ENCODE measurements around the gene AOPEP.
"Not testable (repeated sequence)": the region's sequence is repeated elsewhere in the genome, so short reads cannot be mapped to it uniquely, and the experiment has no call there.

Gene AOPEP

GRCh38 chr9:94817291-94818177, 91.0 kb downstream of the AOPEP start:
- DNase-seq (ENCODE audit: low spot score): no peak

GRCh38 chr9:94818178-94818541, 91.7 kb downstream of the AOPEP start:
- DNase-seq (ENCODE audit: low spot score): no peak

- no peak for DNase-seq (ENCODE audit: low spot score)
Observed at GRCh38 chr9:94819161-94819687, 92.7 kb downstream of the AOPEP start.

DNA sequence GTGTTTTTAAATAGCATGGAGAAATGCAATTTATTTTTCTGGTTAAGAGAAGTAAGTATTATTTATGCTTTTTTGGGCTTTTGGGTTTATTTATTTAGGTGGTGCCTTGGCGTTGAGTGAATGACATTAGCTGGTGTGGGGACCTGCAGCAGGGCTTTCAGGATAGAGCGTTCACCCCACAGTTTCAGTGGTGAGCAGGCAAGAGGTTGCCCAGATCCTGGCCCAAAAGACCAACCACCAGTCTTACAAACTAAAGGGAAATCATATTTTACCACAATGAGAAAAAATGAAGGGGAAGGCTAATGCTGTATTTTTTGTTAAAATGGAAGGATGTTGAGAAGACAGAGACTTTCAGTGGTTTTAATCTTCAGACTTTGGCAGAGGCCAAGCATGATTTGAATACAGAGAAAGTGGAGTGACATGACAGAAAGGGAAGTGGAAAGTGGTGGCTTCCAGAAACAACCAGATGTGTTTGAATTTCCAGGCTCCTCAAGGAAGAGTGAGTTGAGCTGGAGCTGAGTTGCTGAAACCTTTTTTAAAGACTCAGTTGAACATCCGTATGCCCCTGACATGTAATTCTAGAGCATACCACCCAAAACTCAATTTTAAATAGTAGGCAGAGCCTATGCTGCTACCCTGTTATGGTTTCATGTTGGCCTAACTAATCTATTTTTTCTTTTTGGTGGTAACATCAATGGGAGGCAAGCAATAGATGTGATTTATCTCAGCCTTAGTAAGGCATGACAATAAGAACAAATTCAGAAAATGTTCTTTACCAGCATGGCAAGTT, 94.8 kb downstream of the AOPEP start:
- DNase-seq (ENCODE audit: low spot score): no peak

GRCh38 chr9:94822273-94822672, 95.8 kb downstream of the AOPEP start:
- DNase-seq (ENCODE audit: low spot score): no peak

GRCh38 chr9:94823710-94824109, 97.2 kb downstream of the AOPEP start:
- DNase-seq (ENCODE audit: low spot score): no peak

- DNase-seq (ENCODE audit: low spot score): no peak
Observed at GRCh38 chr9:94824411-94824810, 97.9 kb downstream of the AOPEP start.

DNA sequence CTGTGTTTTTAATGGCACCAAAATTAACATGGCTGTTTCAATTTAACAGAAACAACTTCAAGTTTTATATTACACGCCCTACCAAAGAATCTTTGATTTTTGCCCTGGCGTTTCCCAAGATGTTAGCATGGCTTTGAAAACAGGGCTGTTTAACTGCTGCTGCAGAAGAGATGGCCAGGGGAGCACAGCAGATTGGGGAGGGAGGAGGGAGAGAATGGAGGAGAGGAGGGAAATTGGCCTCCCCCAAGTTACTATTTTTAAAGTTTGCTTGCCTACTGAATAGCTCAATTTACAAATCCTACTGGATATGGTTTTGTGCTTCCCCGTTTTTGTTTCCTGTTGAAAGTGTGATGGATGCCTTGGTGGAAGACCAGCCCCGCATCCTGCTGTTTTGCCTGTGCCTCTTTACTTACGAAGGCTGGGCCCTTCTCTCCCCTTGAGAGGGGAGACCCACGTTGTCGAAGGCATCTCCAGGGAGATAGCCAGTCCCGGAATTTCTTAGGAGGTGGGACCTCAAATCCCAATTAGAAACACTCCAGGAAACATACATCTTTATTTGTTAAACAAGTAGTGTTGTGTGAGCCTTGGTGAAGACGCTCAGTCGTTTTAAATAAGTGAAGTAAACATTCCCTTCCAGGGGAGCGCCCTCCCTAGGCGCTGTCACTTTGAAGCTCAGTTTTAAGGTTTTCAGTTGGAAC, 98.6 kb downstream of the AOPEP start:
- DNase-seq (ENCODE audit: low spot score): no peak

GRCh38 chr9:94825611-94825958, 99.1 kb downstream of the AOPEP start:
- DNase-seq (ENCODE audit: low spot score): no peak

GRCh38 chr9:94826044-94826443, 99.5 kb downstream of the AOPEP start:
- DNase-seq (ENCODE audit: low spot score): no peak

DNA sequence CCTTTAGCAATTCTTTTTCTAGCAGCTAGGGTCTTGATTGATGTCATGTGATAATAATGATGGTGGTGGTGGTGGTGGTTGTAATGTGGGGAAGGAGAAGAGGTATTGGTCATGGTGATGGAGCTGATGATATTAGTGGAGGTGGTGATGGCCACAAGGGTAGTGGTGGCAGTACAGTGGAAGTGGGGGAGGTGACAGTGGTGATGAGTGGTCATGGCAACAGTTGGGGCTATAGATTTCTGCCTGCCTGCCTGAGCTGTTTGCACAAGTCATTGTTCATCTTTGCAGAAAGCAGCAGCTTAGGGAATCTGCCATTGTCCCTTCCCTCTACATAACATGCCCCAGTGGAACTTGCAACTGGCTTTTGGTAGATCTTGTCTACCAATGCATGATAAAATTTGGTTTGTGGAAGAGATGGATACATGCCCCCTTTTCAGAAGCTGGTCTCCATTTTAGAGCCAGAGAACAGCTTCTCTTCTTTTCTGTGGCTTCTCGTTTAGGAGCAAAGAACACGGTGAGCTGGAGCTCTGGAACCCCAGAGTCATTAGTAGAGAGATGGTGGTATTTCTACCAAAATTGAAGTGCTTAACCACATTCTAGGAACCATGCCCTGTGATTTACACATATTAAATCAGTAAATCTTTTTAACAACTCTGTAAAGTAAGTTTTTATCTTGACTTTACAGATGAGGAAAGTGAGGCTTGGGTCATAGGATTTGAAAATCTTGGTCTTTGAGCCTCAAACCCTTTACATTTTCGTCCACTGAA, 100.3 kb downstream of the AOPEP start:
- no peak for DNase-seq (ENCODE audit: low spot score)

- DNase-seq (ENCODE audit: low spot score): peak; percentile 40
Observed at GRCh38 chr9:94827584-94828304, 101.2 kb downstream of the AOPEP start.

DNA sequence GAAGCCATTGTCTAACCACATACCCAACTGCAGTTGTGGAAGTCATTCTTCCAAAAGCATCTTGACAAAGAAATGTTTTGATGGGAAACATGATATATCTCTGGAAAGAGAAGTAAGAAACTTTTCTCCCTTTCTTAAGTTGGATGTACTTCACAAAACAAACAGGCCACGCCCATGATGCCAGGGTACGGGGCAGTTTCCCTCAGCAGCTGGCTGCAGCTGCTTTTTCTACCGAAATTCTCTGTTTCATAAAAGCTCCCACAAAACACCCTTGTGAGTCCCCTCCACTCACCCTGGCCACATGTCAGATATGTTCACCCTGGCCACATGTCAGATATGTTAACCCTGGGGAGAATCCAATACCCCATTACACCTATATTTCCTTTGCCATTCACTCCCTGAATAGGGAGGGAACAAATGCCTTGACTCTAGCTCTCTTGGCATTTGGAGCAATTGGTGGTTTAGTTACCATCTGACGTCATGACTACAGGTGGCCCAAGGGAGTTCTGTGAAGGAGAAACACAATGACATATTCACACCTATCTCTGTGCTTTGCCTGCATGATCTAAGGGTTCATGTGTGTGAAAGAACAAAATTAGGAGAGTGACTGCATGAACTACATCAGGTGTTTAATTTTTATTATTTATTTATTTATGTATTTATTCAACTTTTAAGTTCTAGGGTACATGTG, 103.0 kb downstream of the AOPEP start:
- DNase-seq (ENCODE audit: low spot score): no peak

- DNase-seq (ENCODE audit: low spot score): not testable (repeated sequence)
Observed at GRCh38 chr9:94830071-94830604, 103.6 kb downstream of the AOPEP start.

DNA sequence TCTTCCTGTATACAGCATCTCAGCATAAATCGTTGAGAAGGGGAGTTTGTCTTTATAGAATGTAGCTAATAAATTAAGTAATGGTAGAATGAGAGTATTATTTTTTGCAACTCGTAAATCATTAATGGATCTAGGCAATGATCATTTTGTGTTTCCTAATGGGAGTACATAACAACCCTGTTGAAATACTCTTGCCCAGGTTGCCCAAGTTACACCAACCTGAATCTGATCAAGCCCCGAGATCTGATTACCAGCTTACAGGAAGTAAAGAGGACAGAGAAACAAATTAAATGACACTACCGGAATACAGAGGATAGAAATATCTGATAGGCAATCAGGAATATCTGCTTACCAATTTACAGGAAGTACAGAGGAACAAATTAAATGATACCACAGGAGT, 107.3 kb downstream of the AOPEP start:
- DNase-seq (ENCODE audit: low spot score): no peak

DNA sequence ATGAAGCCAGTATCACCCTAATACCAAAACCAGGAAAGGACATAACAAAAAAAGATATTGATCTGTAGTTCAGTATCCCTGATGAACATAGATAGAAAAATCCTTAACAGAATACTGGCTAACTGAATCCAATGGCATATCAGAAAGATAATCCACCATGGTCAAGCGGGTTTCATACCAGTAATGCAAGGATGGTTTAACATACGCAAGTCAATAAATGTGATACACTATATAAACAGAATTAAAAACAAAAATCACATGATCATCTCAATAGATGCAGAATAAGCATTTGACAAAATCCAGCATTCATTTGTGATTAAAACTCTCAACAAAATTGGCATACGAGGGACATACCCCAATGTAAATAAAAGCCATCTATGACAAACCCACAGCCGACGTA, 110.9 kb downstream of the AOPEP start:
- DNase-seq (ENCODE audit: low spot score): no peak

DNA sequence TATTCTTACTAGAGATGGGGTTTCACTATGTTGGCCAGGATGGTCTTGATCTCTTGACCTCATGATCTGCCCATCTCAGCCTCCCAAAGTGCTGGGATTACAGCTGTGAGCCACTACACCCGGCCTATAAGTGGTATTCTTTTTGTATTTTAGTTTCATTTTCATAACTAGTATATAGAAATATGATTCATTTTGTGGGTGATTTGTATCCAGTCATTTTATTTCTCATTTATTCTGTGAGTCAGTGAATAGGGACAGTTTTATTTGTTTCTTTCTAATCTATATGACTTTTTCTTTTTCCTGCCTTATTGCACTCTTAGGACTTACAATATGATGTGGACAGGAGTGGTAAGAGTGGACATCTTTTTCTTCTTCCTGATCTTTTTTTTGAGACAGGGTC, 112.9 kb downstream of the AOPEP start:
- DNase-seq (ENCODE audit: low spot score): no peak

- no peak for DNase-seq (ENCODE audit: low spot score)
Observed at GRCh38 chr9:94840738-94841137, 114.2 kb downstream of the AOPEP start.

DNA sequence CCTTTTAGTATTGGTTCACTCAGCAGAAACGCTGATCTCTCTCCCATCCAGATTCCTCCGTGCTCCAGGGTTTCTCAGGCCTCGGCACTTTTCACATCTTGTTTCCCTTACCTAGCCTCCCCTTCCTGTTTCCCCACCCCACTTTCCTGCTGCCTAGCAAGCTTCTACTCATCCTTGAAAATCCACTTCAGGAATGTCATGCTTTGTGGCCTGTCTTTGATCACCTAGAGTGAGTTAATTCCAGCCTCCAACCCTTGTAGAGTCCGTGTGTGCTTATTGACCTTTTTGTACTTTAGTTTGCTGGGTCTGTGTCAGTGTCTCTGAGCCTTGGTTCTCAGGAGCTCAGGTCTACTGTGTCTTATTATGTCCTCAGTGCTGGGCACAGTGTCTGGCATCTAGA, 116.6 kb downstream of the AOPEP start:
- DNase-seq (ENCODE audit: low spot score): no peak

GRCh38 chr9:94846739-94847138, 120.2 kb downstream of the AOPEP start:
- DNase-seq (ENCODE audit: low spot score): no peak
